Stimulated activated naive CD8-positive, alpha-beta T cell treated with anti-CD3 and anti-CD28 coated beads, Interleukin-15, amount 100 ng/mL, for 72 hours (primary cell): ENCODE measurements around the gene SLC45A2.

ENCODE experiments used
- ATAC-seq: fragments of 150-1000 bp; cut with Tn5 transposase; 2 replicates; pipeline ENCODE4 v1.10.0; 2021; ENCODE audit warnings: mild to moderate bottlenecking, moderate library complexity
- DNase-seq, 2 donors: peaks; one replicate each; pipeline ENCODE4 v3.0.0; 2021 to 2022
- H3K27ac Mint-ChIP-seq, 2 donors: one replicate each; pipeline ENCODE4 v1.8.0; 2022; ENCODE audit warnings: mild to moderate bottlenecking in 2 of 2, mixed read lengths in 2 of 2, moderate library complexity in 2 of 2
- H3K27me3 Mint-ChIP-seq: one replicate; pipeline ENCODE4 v1.8.0; 2022; ENCODE audit warnings: mixed read lengths
- H3K4me1 Mint-ChIP-seq: one replicate; pipeline ENCODE4 v1.8.0; 2022; ENCODE audit warnings: mild to moderate bottlenecking, mixed read lengths
- H3K4me3 Mint-ChIP-seq, 2 donors: one replicate each; pipeline ENCODE4 v1.8.0; 2022; ENCODE audit warnings: mild to moderate bottlenecking in 2 of 2, mixed read lengths in 2 of 2, moderate library complexity in 1 of 2
- H3K9me3 Mint-ChIP-seq, 2 donors: one replicate each; pipeline ENCODE4 v1.8.0; 2022; ENCODE audit warnings: mixed read lengths in 2 of 2

Gene SLC45A2

GRCh38 chr5:33994845-33995244 is 10.4 kb upstream of the SLC45A2 start:
- ATAC-seq (peak; percentile 90), DNase-seq (peak in 1 of 2 donors; percentile 43)
- H3K4me1 Mint-ChIP-seq = peaks cover 22% of the 10 kb centered on the region
- H3K9me3 Mint-ChIP-seq = no peaks in the 10 kb centered on the region
- no peaks in the 10 kb centered on the region for H3K27me3 Mint-ChIP-seq
- peak overlapping the region in 1 of 2 donors; percentile 46 for H3K4me3 Mint-ChIP-seq
- peak overlapping the region in 1 of 2 donors; percentile 79 for H3K27ac Mint-ChIP-seq

GRCh38 chr5:33992864-33993263 is 8.4 kb upstream of the SLC45A2 start:
- Mint-ChIP-seq H3K27me3 (no peaks in the 10 kb centered on the region), H3K27ac (no peak overlapping the region), H3K4me3 (no peak overlapping the region), H3K9me3 (no peaks in the 10 kb centered on the region), H3K4me1 (peaks cover 22% of the 10 kb centered on the region)
- no peak for DNase-seq
- ATAC-seq = no peak

- no peak overlapping the region for H3K4me3 Mint-ChIP-seq
- H3K4me1 Mint-ChIP-seq = no peaks in the 10 kb centered on the region
- H3K9me3 Mint-ChIP-seq = no peaks in the 10 kb centered on the region
- H3K27me3 Mint-ChIP-seq = no peaks in the 10 kb centered on the region
- ATAC-seq = no peak
- H3K27ac Mint-ChIP-seq = no peak overlapping the region
- DNase-seq = no peak
Measured at GRCh38 chr5:33985447-33985846, 954 bp upstream of the SLC45A2 start.

GRCh38 chr5:33984178-33984577 is 315 bp downstream of the SLC45A2 start:
- Mint-ChIP-seq H3K27me3 (no peaks in the 10 kb centered on the region), H3K4me1 (no peaks in the 10 kb centered on the region), H3K9me3 (no peaks in the 10 kb centered on the region), H3K27ac (no peak overlapping the region), H3K4me3 (no peak overlapping the region)
- no peak for DNase-seq
- no peak for ATAC-seq

- Mint-ChIP-seq H3K27ac (no peak overlapping the region), H3K27me3 (no peaks in the 10 kb centered on the region), H3K4me1 (no peaks in the 10 kb centered on the region), H3K9me3 (no peaks in the 10 kb centered on the region), H3K4me3 (no peak overlapping the region)
- ATAC-seq (no peak), DNase-seq (no peak)
Measured at GRCh38 chr5:33981408-33982162, 2.9 kb downstream of the SLC45A2 start.

- H3K9me3 Mint-ChIP-seq = no peaks in the 10 kb centered on the region
- no peak overlapping the region for H3K27ac Mint-ChIP-seq
- ATAC-seq = no peak
- H3K27me3 Mint-ChIP-seq = no peaks in the 10 kb centered on the region
- no peak for DNase-seq
- no peaks in the 10 kb centered on the region for H3K4me1 Mint-ChIP-seq
- H3K4me3 Mint-ChIP-seq = no peak overlapping the region
Measured at GRCh38 chr5:33980030-33980429, 4.5 kb downstream of the SLC45A2 start.

- H3K4me1 Mint-ChIP-seq = peaks cover 8% of the 10 kb centered on the region
- H3K27ac Mint-ChIP-seq = no peak overlapping the region
- H3K4me3 Mint-ChIP-seq = no peak overlapping the region
- DNase-seq (no peak), ATAC-seq (no peak)
- no peaks in the 10 kb centered on the region for H3K9me3 Mint-ChIP-seq
- H3K27me3 Mint-ChIP-seq = no peaks in the 10 kb centered on the region
Measured at GRCh38 chr5:33978306-33978705, 6.2 kb downstream of the SLC45A2 start.

- no peak for ATAC-seq
- no peak for DNase-seq
- no peaks in the 10 kb centered on the region for H3K9me3 Mint-ChIP-seq
- H3K4me3 Mint-ChIP-seq = no peak overlapping the region
- H3K27me3 Mint-ChIP-seq = no peaks in the 10 kb centered on the region
- peaks cover 15% of the 10 kb centered on the region for H3K4me1 Mint-ChIP-seq
- no peak overlapping the region for H3K27ac Mint-ChIP-seq
Measured at GRCh38 chr5:33976307-33976706, 8.2 kb downstream of the SLC45A2 start.

- Mint-ChIP-seq H3K9me3 (no peaks in the 10 kb centered on the region), H3K27ac (no peak overlapping the region), H3K4me1 (peaks cover 15% of the 10 kb centered on the region), H3K27me3 (no peaks in the 10 kb centered on the region), H3K4me3 (no peak overlapping the region)
- ATAC-seq (no peak), DNase-seq (no peak)
Measured at GRCh38 chr5:33975852-33976251, 8.6 kb downstream of the SLC45A2 start.

GRCh38 chr5:33973271-33973670 is 11.2 kb downstream of the SLC45A2 start:
- Mint-ChIP-seq H3K27me3 (no peaks in the 10 kb centered on the region), H3K9me3 (no peaks in the 10 kb centered on the region), H3K4me3 (no peak overlapping the region), H3K27ac (no peak overlapping the region), H3K4me1 (peaks cover 15% of the 10 kb centered on the region)
- peak; percentile 63 for ATAC-seq
- no peak for DNase-seq

GRCh38 chr5:33969572-33970452 is 14.7 kb downstream of the SLC45A2 start:
- no peaks in the 10 kb centered on the region for H3K27me3 Mint-ChIP-seq
- H3K9me3 Mint-ChIP-seq = no peaks in the 10 kb centered on the region
- DNase-seq = peak in 1 of 2 donors; percentile 5
- H3K27ac Mint-ChIP-seq = no peak overlapping the region
- H3K4me1 Mint-ChIP-seq = peaks cover 20% of the 10 kb centered on the region
- ATAC-seq = peak; percentile 80
- no peak overlapping the region for H3K4me3 Mint-ChIP-seq

- peaks cover 17% of the 10 kb centered on the region for H3K4me1 Mint-ChIP-seq
- no peak for DNase-seq
- H3K27me3 Mint-ChIP-seq = no peaks in the 10 kb centered on the region
- no peaks in the 10 kb centered on the region for H3K9me3 Mint-ChIP-seq
- ATAC-seq = no peak
- H3K27ac Mint-ChIP-seq = no peak overlapping the region
- no peak overlapping the region for H3K4me3 Mint-ChIP-seq
Measured at GRCh38 chr5:33968211-33969005, 16.1 kb downstream of the SLC45A2 start.

GRCh38 chr5:33966805-33967204 is 17.7 kb downstream of the SLC45A2 start:
- H3K4me1 Mint-ChIP-seq = peaks cover 8% of the 10 kb centered on the region
- H3K4me3 Mint-ChIP-seq = no peak overlapping the region
- no peak for DNase-seq
- no peak for ATAC-seq
- H3K9me3 Mint-ChIP-seq = no peaks in the 10 kb centered on the region
- H3K27me3 Mint-ChIP-seq = no peaks in the 10 kb centered on the region
- no peak overlapping the region for H3K27ac Mint-ChIP-seq

- DNase-seq = no peak
- Mint-ChIP-seq H3K27me3 (no peaks in the 10 kb centered on the region), H3K27ac (no peak overlapping the region), H3K4me1 (peaks cover 8% of the 10 kb centered on the region), H3K4me3 (no peak overlapping the region), H3K9me3 (no peaks in the 10 kb centered on the region)
- ATAC-seq = peak; percentile 86
Measured at GRCh38 chr5:33964132-33964700, 20.3 kb downstream of the SLC45A2 start.

GRCh38 chr5:33958176-33958575 is 26.3 kb downstream of the SLC45A2 start:
- Mint-ChIP-seq H3K4me3 (no peak overlapping the region), H3K4me1 (no peaks in the 10 kb centered on the region), H3K9me3 (no peaks in the 10 kb centered on the region), H3K27ac (no peak overlapping the region), H3K27me3 (no peaks in the 10 kb centered on the region)
- DNase-seq (no peak), ATAC-seq (no peak)
